PFSK-1 (cell line): ENCODE results near the gene MDGA2.

Experiments used
- FOXP2 ChIP-seq: optimal IDR thresholded peaks from 2 replicates; pipeline ENCODE3; 2011; ENCODE audit warnings: borderline replicate concordance, control low read depth, inconsistent platforms; ENCODE audit not compliant: insufficient read depth; ENCODE audit errors: extremely low read length, extremely low read depth
- POLR2AphosphoS5 ChIP-seq: IDR thresholded peaks from 2 replicates; pipeline ENCODE4 v1.6.1; 2012; ENCODE audit warnings: low read depth, mild to moderate bottlenecking, control low read depth, low read length, moderate library complexity
- SIN3A ChIP-seq: IDR thresholded peaks from 2 replicates; pipeline ENCODE4 v1.6.1; 2012; ENCODE audit warnings: mild to moderate bottlenecking, low read length, moderate library complexity, borderline replicate concordance; ENCODE audit not compliant: insufficient read depth
- TAF1 ChIP-seq: IDR thresholded peaks from 2 replicates; pipeline ENCODE4 v1.6.1; 2012; ENCODE audit warnings: low read length, control low read depth, borderline replicate concordance; ENCODE audit not compliant: insufficient read depth
- TF ChIP-seq, protein P1 (sequence below), 2 experiments: IDR thresholded peaks; 2 replicates each; pipeline versions ENCODE4 v1.6.1 to v1.8.0; 2011 to 2012; ENCODE audit warnings: low read depth in 2 of 2, low read length in 2 of 2, control low read depth in 1 of 2, inconsistent platforms in 1 of 2, mild to moderate bottlenecking in 1 of 2, moderate library complexity in 1 of 2; ENCODE audit not compliant: insufficient read depth in 1 of 2

Gene MDGA2

DNA sequence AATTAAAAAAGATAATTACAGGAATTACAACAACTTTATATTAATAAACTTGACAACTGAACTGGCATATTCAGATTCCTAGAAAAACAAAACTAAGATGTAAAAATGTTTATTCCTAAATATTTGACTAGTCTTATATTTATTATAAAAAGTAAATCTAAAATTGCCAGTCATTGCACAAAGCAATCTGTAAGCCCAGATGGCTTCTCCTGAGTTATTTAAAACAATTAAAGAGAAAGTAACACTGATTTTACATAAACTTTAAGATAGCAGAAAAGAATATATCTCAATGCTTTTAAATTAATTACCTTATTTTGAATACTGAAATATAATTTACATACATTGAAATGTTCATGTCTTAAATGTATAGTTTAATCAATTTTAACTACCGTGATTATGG lies 589.7 kb downstream of the MDGA2 start:
- TF ChIP-seq SIN3A: no peak
- TF ChIP-seq POLR2AphosphoS5: no peak
- no peak for TF ChIP-seq FOXP2
- no peak for TF ChIP-seq TAF1
- TF ChIP-seq, protein P1, sequence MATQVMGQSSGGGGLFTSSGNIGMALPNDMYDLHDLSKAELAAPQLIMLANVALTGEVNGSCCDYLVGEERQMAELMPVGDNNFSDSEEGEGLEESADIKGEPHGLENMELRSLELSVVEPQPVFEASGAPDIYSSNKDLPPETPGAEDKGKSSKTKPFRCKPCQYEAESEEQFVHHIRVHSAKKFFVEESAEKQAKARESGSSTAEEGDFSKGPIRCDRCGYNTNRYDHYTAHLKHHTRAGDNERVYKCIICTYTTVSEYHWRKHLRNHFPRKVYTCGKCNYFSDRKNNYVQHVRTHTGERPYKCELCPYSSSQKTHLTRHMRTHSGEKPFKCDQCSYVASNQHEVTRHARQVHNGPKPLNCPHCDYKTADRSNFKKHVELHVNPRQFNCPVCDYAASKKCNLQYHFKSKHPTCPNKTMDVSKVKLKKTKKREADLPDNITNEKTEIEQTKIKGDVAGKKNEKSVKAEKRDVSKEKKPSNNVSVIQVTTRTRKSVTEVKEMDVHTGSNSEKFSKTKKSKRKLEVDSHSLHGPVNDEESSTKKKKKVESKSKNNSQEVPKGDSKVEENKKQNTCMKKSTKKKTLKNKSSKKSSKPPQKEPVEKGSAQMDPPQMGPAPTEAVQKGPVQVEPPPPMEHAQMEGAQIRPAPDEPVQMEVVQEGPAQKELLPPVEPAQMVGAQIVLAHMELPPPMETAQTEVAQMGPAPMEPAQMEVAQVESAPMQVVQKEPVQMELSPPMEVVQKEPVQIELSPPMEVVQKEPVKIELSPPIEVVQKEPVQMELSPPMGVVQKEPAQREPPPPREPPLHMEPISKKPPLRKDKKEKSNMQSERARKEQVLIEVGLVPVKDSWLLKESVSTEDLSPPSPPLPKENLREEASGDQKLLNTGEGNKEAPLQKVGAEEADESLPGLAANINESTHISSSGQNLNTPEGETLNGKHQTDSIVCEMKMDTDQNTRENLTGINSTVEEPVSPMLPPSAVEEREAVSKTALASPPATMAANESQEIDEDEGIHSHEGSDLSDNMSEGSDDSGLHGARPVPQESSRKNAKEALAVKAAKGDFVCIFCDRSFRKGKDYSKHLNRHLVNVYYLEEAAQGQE (IDR thresholded peaks at IDR 0.05; ENCODE audit: insufficient read depth in 1 of 2, low read depth in 2 of 2, low read length in 2 of 2): no peak

DNA sequence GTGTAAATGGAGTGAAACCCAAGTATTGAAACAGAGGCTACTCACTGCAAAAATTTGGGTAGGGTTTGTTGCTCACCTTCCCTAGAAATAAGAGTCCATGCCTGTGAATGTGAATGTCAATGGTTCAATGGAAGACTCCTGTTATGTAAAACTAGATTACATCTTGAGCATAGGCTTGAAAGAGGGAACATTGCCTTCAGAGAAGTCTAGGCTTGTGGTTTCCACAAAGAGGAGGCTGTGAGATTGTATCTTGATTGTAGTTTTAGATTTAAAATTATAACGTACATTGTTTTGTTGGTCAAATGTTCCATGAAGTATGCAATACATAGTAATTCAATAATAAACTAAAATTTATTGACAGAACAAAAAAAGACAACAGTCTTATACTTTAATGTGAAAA lies 610.1 kb downstream of the MDGA2 start:
- TF ChIP-seq, protein P1 (IDR thresholded peaks at IDR 0.05; ENCODE audit: insufficient read depth in 1 of 2, low read depth in 2 of 2, low read length in 2 of 2): no peak
- TF ChIP-seq POLR2AphosphoS5 (no peak), FOXP2 (no peak), TAF1 (no peak), SIN3A (no peak)

DNA sequence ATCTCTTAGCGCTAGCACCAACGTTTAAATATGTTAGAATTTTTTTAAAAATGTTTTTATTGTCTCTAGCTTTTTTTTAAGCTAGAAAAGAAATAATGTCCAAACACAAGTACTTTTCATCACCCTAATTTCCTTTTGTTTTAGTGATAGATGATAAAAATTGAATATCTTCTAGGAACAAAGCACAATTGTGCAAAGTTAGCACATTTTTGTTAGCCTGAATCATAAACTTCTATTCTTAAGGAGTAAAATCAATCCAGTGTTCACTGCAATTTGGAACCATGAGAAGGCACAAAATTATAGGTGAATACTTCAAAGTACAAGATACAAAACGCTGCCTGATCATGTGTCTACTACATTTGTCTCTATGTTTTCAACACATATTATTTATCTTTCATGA lies 615.4 kb downstream of the MDGA2 start:
- no peak for TF ChIP-seq FOXP2

DNA sequence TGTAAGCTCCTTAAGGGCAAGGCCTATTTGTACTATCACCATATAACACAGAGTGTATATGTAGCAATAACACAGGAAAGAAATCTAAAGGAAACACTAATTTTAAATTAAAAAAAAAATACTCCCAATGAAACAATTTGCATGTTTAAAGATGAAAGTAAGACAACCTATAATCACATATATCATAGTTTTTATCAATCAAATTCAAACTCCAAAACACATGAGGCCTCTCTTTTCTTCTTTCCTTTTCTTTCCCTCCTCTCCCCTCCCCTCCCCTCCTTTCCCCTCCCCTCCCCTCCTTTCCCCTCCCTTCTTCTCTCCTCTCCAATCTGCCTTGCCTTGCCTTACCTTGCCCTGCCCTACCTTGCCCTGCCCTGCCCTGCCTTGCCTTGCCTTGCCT lies 618.0 kb downstream of the MDGA2 start:
- TF ChIP-seq POLR2AphosphoS5 (no peak), TAF1 (no peak), SIN3A (no peak), FOXP2 (no peak)
- TF ChIP-seq, protein P1 (IDR thresholded peaks at IDR 0.05; ENCODE audit: insufficient read depth in 1 of 2, low read depth in 2 of 2, low read length in 2 of 2): no peak

DNA sequence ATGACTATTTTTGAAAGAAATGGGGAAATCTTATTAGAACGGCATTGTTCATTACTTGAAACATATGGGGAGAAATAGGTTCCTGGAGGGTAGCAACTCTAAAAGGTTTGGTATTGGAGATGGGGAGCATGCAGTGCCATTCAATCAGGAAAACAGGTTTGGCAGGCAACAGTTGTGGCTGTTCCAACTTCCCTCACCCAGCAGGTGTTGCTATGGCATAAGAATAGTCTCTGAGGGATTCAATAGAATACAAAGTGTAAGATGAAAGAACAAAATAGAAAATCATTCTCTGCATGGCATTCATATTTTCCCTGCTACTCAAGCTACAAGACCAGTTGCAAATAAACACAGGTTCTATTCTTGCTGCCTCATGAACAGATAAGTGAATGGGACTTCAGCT lies 630.6 kb downstream of the MDGA2 start:
- TF ChIP-seq SIN3A: no peak
- TF ChIP-seq FOXP2: no peak
- TF ChIP-seq, protein P1 (IDR thresholded peaks at IDR 0.05; ENCODE audit: insufficient read depth in 1 of 2, low read depth in 2 of 2, low read length in 2 of 2): no peak
- TF ChIP-seq POLR2AphosphoS5: no peak
- TF ChIP-seq TAF1: no peak
